H1 (cell line): ENCODE measurements around the gene TBX6. TPM values are rescaled to one million over a fixed set of nuclear protein-coding genes. Genes with fewer than 3 reads are reported as not detected.

Source experiments
- CBX5 ChIP-seq: fragments of 300-800, 300-1000 bp; sonication (generic); IDR thresholded peaks from 2 replicates; pipeline ENCODE4 v1.7.1; 2016; ENCODE audit warnings: antibody characterized with exemption, low read length, low read depth
- FOSL1 ChIP-seq: IDR thresholded peaks from 2 replicates; pipeline ENCODE4 v1.6.1; 2011; ENCODE audit warnings: mild to moderate bottlenecking, low read depth, low read length, moderate library complexity; ENCODE audit not compliant: insufficient read depth
- GABPA ChIP-seq: IDR thresholded peaks from 2 replicates; pipeline ENCODE4 v1.6.1; 2011; ENCODE audit warnings: mild to moderate bottlenecking, low read length, moderate library complexity, borderline replicate concordance; ENCODE audit not compliant: insufficient read depth
- SAP30 ChIP-seq: fragments of 300-600 bp; sonication (generic); IDR thresholded peaks from 2 replicates; pipeline ENCODE4 v1.7.1; 2012; ENCODE audit warnings: low read length, moderate library complexity, mild to moderate bottlenecking, inconsistent platforms; ENCODE audit not compliant: insufficient read depth, insufficient replicate concordance
- polyA plus RNA-seq, 7 experiments: library from polyadenylated mRNA; depleted of rRNA in 3 of 7; stranded (reverse) in 5 of 7; unstranded in 2 of 7; fragments of >200 nt in 5 of 7; fragments of 200-250 nt in 2 of 7; gene quantifications; 1 replicate in 5 of 7; 2 replicates in 1 of 7; 4 replicates in 1 of 7; pipeline versions ENCODE4 v1.2.1 to v1.2.3, GENCODE V29; 2011 to 2013; ENCODE audit warnings: missing spikeins in 2 of 7, mixed read lengths in 2 of 7
- total RNA-seq: library from RNA; stranded (reverse); fragmentation: NEBNext Ultra II Directional; extraction: Animal tissue kit (Norgen Biotek cat#: 25700); gene quantifications from 2 replicates; pipeline ENCODE4 v1.2.1, GENCODE V29; 2021
- TF ChIP-seq, protein P1 (sequence below): IDR thresholded peaks from 2 replicates; pipeline ENCODE4 v1.6.1; 2011; ENCODE audit warnings: low read depth, mild to moderate bottlenecking, low read length; ENCODE audit not compliant: insufficient read depth
- TF ChIP-seq, protein P2 (sequence below): IDR thresholded peaks from 2 replicates; pipeline ENCODE4 v1.6.1; 2012; ENCODE audit warnings: inconsistent platforms

Gene TBX6
- total and polyA plus RNA-seq, 2 of the 8 experiments (the other 6 are each of a cell fraction or from before 2014, with no cell fraction given) = 2.2 to 2.8 TPM

DNA sequence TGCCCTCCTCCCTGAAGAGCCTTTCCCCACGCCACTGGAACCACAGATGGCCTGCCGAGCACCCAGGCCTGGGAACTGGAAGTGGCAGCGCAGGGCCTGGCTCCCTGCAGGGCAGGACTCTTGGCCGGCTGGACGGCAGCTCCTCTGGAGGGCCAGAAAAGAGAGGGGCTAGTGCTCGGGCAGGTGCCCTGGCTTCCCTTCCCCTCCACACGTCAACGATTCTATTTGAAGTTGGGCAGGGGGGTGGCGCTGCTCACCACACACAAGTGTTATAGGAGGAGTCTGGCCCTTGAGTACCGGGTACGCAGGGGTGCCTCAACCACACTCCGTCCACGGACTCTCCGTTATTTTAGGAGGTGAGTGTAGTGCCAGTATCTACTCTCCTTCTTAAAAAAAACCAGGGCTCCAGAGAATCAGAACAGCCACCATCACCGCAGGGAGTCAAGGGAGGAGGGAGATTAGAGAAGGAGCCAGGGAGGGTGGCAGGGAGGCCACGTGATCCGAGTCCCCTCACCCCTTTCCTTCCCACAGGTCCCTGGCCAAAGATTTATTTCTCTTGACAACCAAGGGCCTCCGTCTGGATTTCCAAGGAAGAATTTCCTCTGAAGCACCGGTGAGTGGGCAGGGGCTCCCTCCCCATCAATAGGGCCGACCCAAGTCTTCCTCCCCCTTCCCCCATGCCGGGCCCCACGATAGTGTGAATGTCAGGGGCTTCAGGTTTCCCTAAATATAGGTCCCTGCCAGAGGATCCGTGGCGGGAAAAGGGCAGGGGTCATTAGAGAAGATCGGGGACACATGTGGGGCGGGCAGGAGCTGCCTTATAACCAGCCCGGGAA, 27.6 kb downstream of the TBX6 start (continued):
- TF ChIP-seq, protein P1, sequence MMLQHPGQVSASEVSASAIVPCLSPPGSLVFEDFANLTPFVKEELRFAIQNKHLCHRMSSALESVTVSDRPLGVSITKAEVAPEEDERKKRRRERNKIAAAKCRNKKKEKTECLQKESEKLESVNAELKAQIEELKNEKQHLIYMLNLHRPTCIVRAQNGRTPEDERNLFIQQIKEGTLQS = 0 out of 2 replicates have a peak, but pooled peaks have one; percentile 32
- TF ChIP-seq GABPA = no peak
- TF ChIP-seq SAP30 = peak; percentile 73
- no peak for TF ChIP-seq CBX5
- TF ChIP-seq, protein P2, sequence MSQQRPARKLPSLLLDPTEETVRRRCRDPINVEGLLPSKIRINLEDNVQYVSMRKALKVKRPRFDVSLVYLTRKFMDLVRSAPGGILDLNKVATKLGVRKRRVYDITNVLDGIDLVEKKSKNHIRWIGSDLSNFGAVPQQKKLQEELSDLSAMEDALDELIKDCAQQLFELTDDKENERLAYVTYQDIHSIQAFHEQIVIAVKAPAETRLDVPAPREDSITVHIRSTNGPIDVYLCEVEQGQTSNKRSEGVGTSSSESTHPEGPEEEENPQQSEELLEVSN = 0 out of 2 replicates have a peak, but pooled peaks have one; percentile 18
- no peak for TF ChIP-seq FOSL1
